Prostate gland (tissue), 2 donors: ENCODE results near the gene SIGLEC6.

Source experiments
- CTCF ChIP-seq, 4 experiments: fragments of 200-600 bp in 2 of 4; fragments of 450-650 bp in 2 of 4; sonication (generic) in 2 of 4; IDR thresholded peaks; 1 replicate in 3 of 4; 2 replicates in 1 of 4; pipeline ENCODE4 v1.5.1; 2016 to 2019; ENCODE audit warnings: antibody characterized with exemption in 4 of 4, mild to moderate bottlenecking in 2 of 4, moderate library complexity in 2 of 4
- POLR2A ChIP-seq: fragments of 450-650 bp; IDR thresholded peaks from one replicate; pipeline ENCODE4 v1.6.1; 2016; ENCODE audit warnings: antibody characterized with exemption, mild to moderate bottlenecking

GRCh38 chr19:51525651-51526050 lies 5.8 kb downstream of the SIGLEC6 start:
- TF ChIP-seq CTCF (IDR thresholded peaks at IDR 0.05) = no peak
- no peak for TF ChIP-seq POLR2A
